Activated naive CD4-positive, alpha-beta T cell treated with anti-CD3 and anti-CD28 coated beads, Interleukin-2, amount 50 U/mL, for 24 hours (primary cell): Measurements from ENCODE around the gene ARGLU1.
A peak's percentile ranks its signal among the peaks of the same experiment; 100 is the strongest.
"Not testable (repeated sequence)": the region's sequence is repeated elsewhere in the genome, so short reads cannot be mapped to it uniquely, and the experiment has no call there.

Experiments
- H3K27ac Mint-ChIP-seq: one replicate; pipeline ENCODE4 v1.8.0; 2021; ENCODE audit warnings: mild to moderate bottlenecking, mixed read lengths
- H3K27me3 Mint-ChIP-seq: one replicate; pipeline ENCODE4 v1.8.0; 2021; ENCODE audit warnings: mixed read lengths
- H3K36me3 Mint-ChIP-seq: one replicate; pipeline ENCODE4 v1.8.0; 2021; ENCODE audit warnings: mixed read lengths
- H3K4me1 Mint-ChIP-seq: one replicate; pipeline ENCODE4 v1.8.0; 2021; ENCODE audit warnings: mixed read lengths
- H3K4me3 Mint-ChIP-seq: one replicate; pipeline ENCODE4 v1.8.0; 2021; ENCODE audit warnings: mild to moderate bottlenecking, mixed read lengths
- H3K9me3 Mint-ChIP-seq: one replicate; pipeline ENCODE4 v1.8.0; 2021; ENCODE audit warnings: mixed read lengths

The ARGLU1 gene

GRCh38 chr13:106567474-106568298 lies at the start of gene ARGLU1:
ARGLU1 (minus strand) TSS chr13:106568137; CDS start chr13:106567919, 218 bp downstream.
- H3K9me3 Mint-ChIP-seq = no peaks in the 10 kb centered on the region
- peaks cover 57% of the 10 kb centered on the region for H3K4me1 Mint-ChIP-seq

DNA sequence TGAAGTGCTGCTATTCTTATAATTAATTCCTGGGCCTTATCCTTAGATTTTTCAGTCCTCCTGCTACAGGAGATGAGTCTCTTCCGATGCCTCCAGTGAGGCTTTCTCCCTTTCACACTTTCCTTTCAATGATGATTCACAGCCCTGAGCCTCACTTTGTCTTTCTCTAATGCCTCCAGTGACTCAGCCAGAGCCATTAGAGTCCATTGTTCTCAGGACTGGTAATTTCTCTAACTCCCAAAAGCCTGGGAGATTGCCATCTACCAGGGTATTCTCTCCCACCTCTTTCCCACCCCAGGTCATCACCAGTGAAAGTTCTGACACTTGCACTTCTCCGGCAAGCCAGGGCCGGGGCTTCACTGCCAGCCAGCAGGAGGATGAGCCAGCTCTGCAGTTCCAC lies 49.6 kb upstream of the ARGLU1 start:
- Mint-ChIP-seq H3K27me3 (peaks cover 5% of the 10 kb centered on the region), H3K4me3 (no peak overlapping the region), H3K27ac (no peak overlapping the region), H3K36me3 (no peaks in the 10 kb centered on the region), H3K9me3 (no peaks in the 10 kb centered on the region), H3K4me1 (peaks cover 4% of the 10 kb centered on the region)

More at GRCh38 chr13:106567474-106568298, at the start of gene ARGLU1:
- peak within 1 kb of the TSS; percentile 98 for H3K27ac Mint-ChIP-seq
- H3K4me3 Mint-ChIP-seq = peak within 1 kb of the TSS; percentile 98
- peaks cover 6% of the 10 kb centered on the region for H3K36me3 Mint-ChIP-seq
- H3K27me3 Mint-ChIP-seq = no peaks in the 10 kb centered on the region

DNA sequence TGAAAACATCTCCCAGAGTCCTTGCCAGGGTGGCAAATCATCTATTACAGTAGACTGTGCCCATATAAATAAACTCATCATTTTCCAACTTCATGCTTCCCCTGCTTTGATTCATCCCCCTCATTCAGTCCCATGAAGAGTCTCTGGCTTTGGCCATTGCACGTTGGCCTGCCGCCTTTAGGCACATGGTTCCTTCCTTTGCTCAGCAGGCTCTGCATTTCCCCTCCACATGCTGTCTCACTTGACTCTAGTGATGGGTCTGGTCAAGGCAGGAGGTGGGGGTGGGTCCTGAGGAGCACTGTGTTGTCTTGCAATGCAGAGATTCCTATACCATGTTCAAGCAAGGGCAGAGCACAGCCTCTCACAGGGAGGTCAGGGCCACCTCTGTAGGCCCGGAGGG lies 48.8 kb upstream of the ARGLU1 start:
- Mint-ChIP-seq H3K4me3 (no peak overlapping the region), H3K27me3 (peaks cover 3% of the 10 kb centered on the region), H3K9me3 (no peaks in the 10 kb centered on the region), H3K36me3 (no peaks in the 10 kb centered on the region), H3K4me1 (peaks cover 4% of the 10 kb centered on the region), H3K27ac (no peak overlapping the region)

DNA sequence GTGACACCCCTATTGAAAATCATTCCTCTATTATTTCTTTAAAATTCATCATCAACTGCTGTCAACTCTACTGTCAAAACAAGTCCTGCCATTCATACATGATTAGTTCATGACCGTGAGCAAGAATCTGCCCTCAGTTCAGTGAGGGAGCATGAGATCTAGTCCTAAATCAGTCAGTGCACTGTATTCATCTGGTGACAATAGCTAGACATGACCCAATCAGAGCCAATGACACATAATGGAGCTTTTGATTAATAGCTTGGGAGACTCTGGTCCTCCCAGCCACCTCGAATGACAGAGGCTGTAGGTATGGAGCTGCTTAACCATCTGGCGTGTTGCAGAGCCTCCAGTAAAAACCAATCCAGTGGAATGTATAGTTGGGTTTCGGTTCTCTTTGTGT lies 46.9 kb upstream of the ARGLU1 start:
- H3K36me3 Mint-ChIP-seq = no peaks in the 10 kb centered on the region
- H3K4me3 Mint-ChIP-seq = no peak overlapping the region
- no peaks in the 10 kb centered on the region for H3K9me3 Mint-ChIP-seq
- H3K27me3 Mint-ChIP-seq = peaks cover 5% of the 10 kb centered on the region
- no peak overlapping the region for H3K27ac Mint-ChIP-seq
- H3K4me1 Mint-ChIP-seq = peaks cover 2% of the 10 kb centered on the region

- H3K27ac Mint-ChIP-seq = no peak overlapping the region
- no peaks in the 10 kb centered on the region for H3K36me3 Mint-ChIP-seq
Measured at GRCh38 chr13:106612688-106613087, 44.8 kb upstream of the ARGLU1 start.

DNA sequence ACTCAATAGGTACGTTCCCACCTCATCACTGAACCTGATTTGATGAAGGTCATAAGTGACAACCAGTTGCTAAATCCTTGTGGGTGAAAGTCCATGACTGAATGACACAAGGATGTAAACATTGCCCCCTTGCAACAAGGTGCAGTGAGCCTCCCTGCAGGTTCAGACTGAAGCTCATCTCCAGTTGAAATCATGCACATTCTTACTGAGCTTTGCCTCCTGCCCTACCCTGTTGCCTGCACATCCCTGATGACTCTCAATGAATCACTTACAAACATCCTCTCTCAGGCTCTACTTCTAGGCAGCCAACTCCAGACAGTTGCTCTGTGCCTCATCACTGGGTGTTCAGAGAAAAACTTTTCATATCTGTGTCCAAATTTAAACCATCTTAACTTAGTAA lies 42.5 kb upstream of the ARGLU1 start:
- Mint-ChIP-seq H3K4me1 (no peaks in the 10 kb centered on the region), H3K27me3 (peaks cover 16% of the 10 kb centered on the region), H3K4me3 (no peak overlapping the region), H3K36me3 (no peaks in the 10 kb centered on the region), H3K27ac (no peak overlapping the region), H3K9me3 (no peaks in the 10 kb centered on the region)

More at GRCh38 chr13:106612688-106613087, 44.8 kb upstream of the ARGLU1 start:
- peaks cover 11% of the 10 kb centered on the region for H3K27me3 Mint-ChIP-seq
- H3K4me1 Mint-ChIP-seq = no peaks in the 10 kb centered on the region
- no peaks in the 10 kb centered on the region for H3K9me3 Mint-ChIP-seq
- no peak overlapping the region for H3K4me3 Mint-ChIP-seq

- H3K9me3 Mint-ChIP-seq = no peaks in the 10 kb centered on the region
- no peak overlapping the region for H3K27ac Mint-ChIP-seq
- no peaks in the 10 kb centered on the region for H3K4me1 Mint-ChIP-seq
- peaks cover 1% of the 10 kb centered on the region for H3K36me3 Mint-ChIP-seq
- H3K4me3 Mint-ChIP-seq = no peak overlapping the region
- peaks cover 21% of the 10 kb centered on the region for H3K27me3 Mint-ChIP-seq
Measured at GRCh38 chr13:106609116-106609515, 41.2 kb upstream of the ARGLU1 start.

GRCh38 chr13:106603546-106603945 lies 35.6 kb upstream of the ARGLU1 start:
- Mint-ChIP-seq H3K27me3 (peaks cover 12% of the 10 kb centered on the region), H3K4me1 (peaks cover 11% of the 10 kb centered on the region), H3K27ac (no peak overlapping the region), H3K9me3 (no peaks in the 10 kb centered on the region), H3K4me3 (no peak overlapping the region), H3K36me3 (peaks cover 1% of the 10 kb centered on the region)

DNA sequence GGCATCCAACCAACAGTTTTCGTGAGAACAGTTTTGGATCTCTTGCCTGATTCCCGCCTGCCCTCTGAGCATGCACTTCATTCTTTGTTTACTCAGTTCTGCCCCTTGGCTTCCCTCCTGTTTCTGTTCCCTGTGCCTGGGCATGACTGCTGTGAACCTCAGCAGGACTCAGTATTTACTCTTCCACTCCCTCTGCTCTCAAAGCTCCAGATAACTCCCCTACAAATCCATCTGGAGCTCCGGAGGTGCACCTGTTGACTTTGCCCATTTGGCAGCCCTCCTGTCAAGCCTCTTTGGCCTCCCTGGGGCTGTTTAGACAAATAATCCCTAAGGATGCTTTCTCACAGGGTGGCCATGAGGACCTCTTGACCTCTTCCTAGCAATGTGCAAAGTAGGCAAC lies 34.2 kb upstream of the ARGLU1 start:
- Mint-ChIP-seq H3K4me1 (peaks cover 11% of the 10 kb centered on the region), H3K9me3 (no peaks in the 10 kb centered on the region), H3K4me3 (no peak overlapping the region), H3K36me3 (peaks cover 1% of the 10 kb centered on the region), H3K27me3 (peaks cover 12% of the 10 kb centered on the region), H3K27ac (no peak overlapping the region)

GRCh38 chr13:106601489-106601888 lies 33.6 kb upstream of the ARGLU1 start:
- Mint-ChIP-seq H3K4me1 (peaks cover 11% of the 10 kb centered on the region), H3K36me3 (peaks cover 1% of the 10 kb centered on the region), H3K4me3 (no peak overlapping the region), H3K9me3 (no peaks in the 10 kb centered on the region), H3K27ac (no peak overlapping the region), H3K27me3 (peaks cover 15% of the 10 kb centered on the region)

GRCh38 chr13:106600798-106601135 lies 32.8 kb upstream of the ARGLU1 start:
- not testable (repeated sequence) for H3K27ac Mint-ChIP-seq, H3K9me3 Mint-ChIP-seq, H3K4me3 Mint-ChIP-seq, H3K36me3 Mint-ChIP-seq
- Mint-ChIP-seq H3K27me3 (peaks cover 12% of the 10 kb centered on the region), H3K4me1 (peaks cover 11% of the 10 kb centered on the region)

DNA sequence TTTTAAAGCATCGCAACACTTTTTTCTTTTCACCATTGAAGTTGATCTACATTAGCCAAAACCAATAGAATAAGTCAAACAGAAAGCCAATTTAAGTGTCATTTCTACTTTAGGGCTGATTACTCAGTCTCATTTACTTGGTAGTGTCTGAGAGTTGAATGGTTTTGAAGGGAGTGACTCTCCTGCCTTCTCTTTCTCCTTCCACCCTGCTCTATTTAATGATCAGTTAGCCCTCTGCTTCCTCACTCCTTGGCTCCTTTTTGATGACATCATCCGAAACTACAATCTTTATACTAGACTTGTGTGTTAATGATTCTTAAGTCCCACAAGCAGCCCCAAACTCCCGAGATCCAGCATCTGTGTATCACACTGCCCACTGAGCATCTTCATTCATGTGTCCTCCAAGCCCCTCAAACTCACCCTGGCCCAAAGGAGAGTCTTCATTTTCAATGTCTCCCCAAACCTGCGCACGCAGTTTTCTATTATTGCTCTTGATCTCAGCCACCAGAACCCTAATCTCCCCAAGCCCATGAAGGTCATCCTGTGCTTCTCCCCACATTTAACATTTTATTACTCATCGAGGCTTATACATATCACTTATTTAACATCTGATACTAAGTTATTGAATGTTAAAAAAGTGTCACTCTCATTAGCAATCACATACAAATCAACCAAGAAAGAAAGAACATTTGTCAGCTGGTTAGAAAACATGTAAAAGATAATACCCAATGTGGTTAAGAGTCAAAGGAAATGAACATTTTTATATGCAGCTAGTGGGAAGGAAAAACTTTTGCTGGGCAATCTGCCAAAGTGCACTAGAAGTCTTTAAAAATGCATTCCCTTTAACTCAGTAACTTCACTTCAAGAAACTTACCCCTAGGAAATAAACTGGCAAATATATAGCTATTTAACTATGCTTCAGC lies 32.2 kb upstream of the ARGLU1 start:
- Mint-ChIP-seq H3K4me3 (no peak overlapping the region), H3K36me3 (peaks cover 1% of the 10 kb centered on the region), H3K27me3 (peaks cover 8% of the 10 kb centered on the region)

GRCh38 chr13:106597749-106598395 lies 29.9 kb upstream of the ARGLU1 start:
- peaks cover 2% of the 10 kb centered on the region for H3K27me3 Mint-ChIP-seq
- no peak overlapping the region for H3K4me3 Mint-ChIP-seq
- H3K27ac Mint-ChIP-seq = no peak overlapping the region
- peaks cover 1% of the 10 kb centered on the region for H3K36me3 Mint-ChIP-seq
- peaks cover 11% of the 10 kb centered on the region for H3K4me1 Mint-ChIP-seq
- no peaks in the 10 kb centered on the region for H3K9me3 Mint-ChIP-seq

More for the DNA sequence above, 32.2 kb upstream of the ARGLU1 start:
- Mint-ChIP-seq H3K4me1 (peaks cover 11% of the 10 kb centered on the region), H3K27ac (no peak overlapping the region), H3K9me3 (no peaks in the 10 kb centered on the region)

DNA sequence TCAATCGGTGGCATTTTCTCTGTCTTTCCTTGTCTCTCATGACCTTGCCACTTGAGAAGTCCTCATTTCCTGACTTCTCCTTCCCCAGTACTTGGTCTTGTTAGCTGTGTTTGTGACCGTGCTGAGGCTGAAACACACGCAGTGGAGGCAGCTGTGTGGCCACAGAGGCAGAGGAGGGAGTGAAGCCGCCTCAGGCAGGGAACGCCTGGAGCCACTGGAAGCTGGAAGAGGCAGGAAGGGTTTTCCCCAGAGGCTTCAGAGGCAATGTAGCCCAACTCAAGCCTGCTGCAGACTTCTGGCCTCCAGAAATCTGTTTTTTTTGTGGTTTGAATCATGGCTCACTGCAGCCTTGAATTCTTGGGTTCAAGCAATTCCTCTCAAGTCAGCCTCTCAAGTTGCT lies 29.2 kb upstream of the ARGLU1 start:
- H3K27ac Mint-ChIP-seq = no peak overlapping the region
- peaks cover 5% of the 10 kb centered on the region for H3K27me3 Mint-ChIP-seq
- H3K9me3 Mint-ChIP-seq = no peaks in the 10 kb centered on the region
- H3K4me3 Mint-ChIP-seq = no peak overlapping the region
- peaks cover 11% of the 10 kb centered on the region for H3K4me1 Mint-ChIP-seq
- H3K36me3 Mint-ChIP-seq = peaks cover 1% of the 10 kb centered on the region

- Mint-ChIP-seq H3K27me3 (peaks cover 7% of the 10 kb centered on the region), H3K36me3 (peaks cover 1% of the 10 kb centered on the region), H3K4me3 (no peak overlapping the region), H3K9me3 (no peaks in the 10 kb centered on the region), H3K4me1 (peaks cover 11% of the 10 kb centered on the region), H3K27ac (no peak overlapping the region)
Measured at GRCh38 chr13:106596275-106596937, 28.5 kb upstream of the ARGLU1 start.
